Measurements from ENCODE around the gene LIG3.
"Not testable (repeated sequence)": the region's sequence is repeated elsewhere in the genome, so short reads cannot be mapped to it uniquely, and the experiment has no call there.

Gene LIG3

DNA sequence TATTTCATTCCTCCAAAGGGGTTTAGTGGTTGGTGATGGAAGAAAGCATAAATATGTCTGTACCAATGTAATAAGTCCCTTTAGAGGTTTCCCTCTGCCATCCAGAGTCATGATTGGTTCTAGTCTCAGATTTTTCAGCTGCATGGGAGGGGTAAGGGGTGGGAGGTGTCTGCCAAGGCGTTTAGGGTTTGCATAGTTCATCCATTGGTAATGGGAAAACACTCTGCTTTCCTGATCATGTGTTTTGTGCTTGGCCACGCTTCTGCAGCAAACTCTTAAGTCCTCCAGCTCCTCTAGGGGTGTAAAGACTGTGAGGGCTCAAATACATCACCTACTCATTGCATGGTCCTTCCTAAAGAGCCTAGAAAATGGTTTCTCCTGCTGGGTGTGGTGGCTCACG is 29.8 kb downstream of the LIG3 start:
- Mint-ChIP-seq H3K36me3 (ENCODE audit: low read depth) (peaks cover 93% of the 10 kb centered on the region), H3K4me1 (ENCODE audit: low read depth) (no peaks in the 10 kb centered on the region), H3K9me3 (no peaks in the 10 kb centered on the region), H3K4me3 (no peak overlapping the region), H3K27ac (no peak overlapping the region), H3K27me3 (no peaks in the 10 kb centered on the region)
- intact Hi-C loops (cut with micrococcal nuclease), result no loop called here

DNA sequence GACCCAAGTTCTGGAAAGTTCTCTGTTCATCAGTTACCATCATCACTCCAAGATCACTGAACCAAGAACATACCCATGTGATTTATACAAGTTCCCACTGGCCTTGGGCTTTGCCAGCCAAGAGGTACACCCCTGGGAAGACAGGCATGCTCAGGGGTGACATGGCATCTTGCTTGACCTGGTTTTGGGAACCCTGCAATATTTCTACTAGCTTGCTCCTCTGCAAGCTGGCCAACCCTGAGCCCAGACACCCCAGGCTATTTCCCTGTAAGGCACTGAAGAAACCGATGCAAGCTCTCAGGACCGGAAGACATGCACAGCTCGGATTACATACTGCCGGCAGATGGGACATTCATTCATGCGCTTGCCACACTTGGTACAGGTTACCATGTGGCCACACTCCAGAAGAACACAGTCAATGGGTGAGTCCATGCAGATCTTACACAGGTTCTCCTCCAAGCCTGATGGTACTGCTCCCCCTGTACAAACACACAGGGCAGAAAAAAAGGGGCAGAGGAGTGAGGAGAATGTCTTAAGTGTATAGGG is 31.4 kb downstream of the LIG3 start:
- Mint-ChIP-seq H3K27ac (no peak overlapping the region), H3K4me3 (no peak overlapping the region), H3K9me3 (no peaks in the 10 kb centered on the region), H3K4me1 (ENCODE audit: low read depth) (no peaks in the 10 kb centered on the region), H3K27me3 (no peaks in the 10 kb centered on the region), H3K36me3 (ENCODE audit: low read depth) (peaks cover 99% of the 10 kb centered on the region)
- intact Hi-C loops (cut with micrococcal nuclease), result no loop called here

DNA sequence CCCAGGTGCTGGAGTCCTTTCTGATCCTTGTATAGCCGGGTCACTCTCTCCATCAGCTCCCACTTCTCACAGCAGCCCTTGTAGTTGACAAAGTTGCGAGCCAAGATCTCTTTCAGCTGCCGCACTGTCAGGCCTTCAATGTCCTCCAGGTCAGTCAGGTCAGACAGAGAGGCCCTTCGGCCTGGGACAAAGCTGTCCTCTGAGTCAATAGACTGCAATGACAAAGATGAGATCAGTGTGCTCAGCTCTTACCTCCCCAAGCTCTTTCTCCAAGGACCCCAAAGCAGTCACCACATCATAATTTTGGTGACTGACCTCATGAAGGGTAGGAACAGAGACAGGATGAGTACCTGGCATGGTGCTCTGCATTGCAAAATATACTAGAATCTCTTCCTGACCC is 36.1 kb downstream of the LIG3 start:
- intact Hi-C loops (cut with micrococcal nuclease), result no loop called here
- Mint-ChIP-seq H3K4me3 (no peak overlapping the region), H3K9me3 (no peaks in the 10 kb centered on the region), H3K27ac (no peak overlapping the region), H3K27me3 (no peaks in the 10 kb centered on the region), H3K36me3 (ENCODE audit: low read depth) (peaks cover 99% of the 10 kb centered on the region), H3K4me1 (ENCODE audit: low read depth) (no peaks in the 10 kb centered on the region)

DNA sequence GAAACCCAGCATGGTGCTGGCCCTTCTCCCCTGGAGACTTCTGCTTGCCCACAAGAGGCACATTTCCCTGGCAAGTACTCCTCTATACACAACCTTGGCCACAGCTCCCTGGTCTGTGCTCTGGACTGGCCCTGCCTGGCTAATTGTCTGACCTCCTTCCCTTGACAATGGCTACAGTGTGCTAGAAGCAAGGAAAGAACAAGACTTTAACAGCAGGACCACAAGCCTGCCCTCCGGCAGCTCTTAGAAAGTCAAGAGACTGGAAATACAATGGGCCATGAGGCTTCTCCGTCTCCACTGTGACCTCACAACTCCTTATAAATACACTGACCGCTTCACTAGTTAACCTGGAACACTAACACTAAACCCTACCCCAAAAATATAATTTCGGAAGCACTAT is 36.7 kb downstream of the LIG3 start:
- peaks cover 99% of the 10 kb centered on the region for H3K36me3 Mint-ChIP-seq (ENCODE audit: low read depth)

DNA sequence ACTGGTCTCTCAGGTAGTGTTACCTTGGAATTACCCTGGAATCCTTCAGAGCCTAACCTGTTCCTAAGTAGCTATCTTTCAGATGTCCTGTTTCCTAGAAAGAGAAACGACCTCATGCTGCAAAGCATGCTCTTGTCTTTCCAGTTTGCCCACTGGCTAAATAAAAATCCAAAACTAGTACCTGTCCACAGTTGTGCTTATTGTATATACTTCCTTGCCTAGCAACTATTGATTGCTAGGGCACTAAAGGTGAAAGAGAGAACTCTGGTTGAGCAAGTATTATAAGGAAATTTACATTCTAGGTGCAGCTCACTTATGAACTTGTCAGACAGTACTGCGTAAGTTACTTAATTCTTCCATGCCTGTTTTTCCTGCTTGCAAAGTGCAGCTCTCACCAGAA is 38.5 kb downstream of the LIG3 start:
- no peak overlapping the region for H3K4me3 Mint-ChIP-seq
- H3K27ac Mint-ChIP-seq, result no peak overlapping the region

More for the DNA sequence above, 36.7 kb downstream of the LIG3 start:
- no peaks in the 10 kb centered on the region for H3K27me3 Mint-ChIP-seq
- no peak overlapping the region for H3K27ac Mint-ChIP-seq
- H3K4me3 Mint-ChIP-seq, result no peak overlapping the region
- intact Hi-C loops (cut with micrococcal nuclease), result no loop called here
- H3K9me3 Mint-ChIP-seq, result no peaks in the 10 kb centered on the region
- H3K4me1 Mint-ChIP-seq (ENCODE audit: low read depth), result no peaks in the 10 kb centered on the region

DNA sequence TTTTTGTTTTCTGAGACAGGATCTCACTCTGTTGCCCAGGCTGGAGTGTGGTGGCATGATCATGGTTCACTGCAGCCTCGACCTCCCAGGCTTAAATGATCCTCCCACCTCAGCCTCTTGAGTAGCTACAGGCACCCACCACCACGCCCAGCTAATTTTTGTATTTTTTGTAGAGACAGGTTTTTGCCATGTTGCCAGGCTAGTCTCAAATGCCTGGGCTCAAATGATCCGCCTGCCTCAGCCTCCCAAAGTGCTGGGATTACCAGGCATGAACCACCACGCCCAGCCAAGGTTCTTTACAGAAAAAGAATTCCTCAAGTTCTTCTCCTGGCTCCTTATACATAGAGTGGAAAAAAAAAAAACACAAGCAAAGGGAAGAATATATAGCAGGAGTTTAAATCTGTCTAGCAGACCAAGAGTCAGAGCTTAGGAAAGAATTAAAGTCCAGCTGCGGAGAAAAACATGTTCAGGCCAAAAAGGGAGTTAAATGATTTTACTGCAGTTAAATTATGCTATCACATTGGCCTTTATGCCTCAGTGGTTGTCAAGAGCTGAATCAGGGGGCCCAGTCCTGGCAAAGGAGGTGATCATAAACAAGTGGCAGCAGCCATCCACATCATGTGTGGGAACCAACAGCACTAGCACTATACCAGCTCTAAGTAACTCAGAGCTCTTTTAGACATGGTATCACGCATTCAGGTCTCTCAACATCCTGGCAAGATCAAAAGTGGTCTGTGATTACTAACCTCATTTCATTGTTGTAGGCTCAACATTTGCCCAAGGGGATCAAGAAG is 39.3 kb downstream of the LIG3 start:
- Mint-ChIP-seq H3K27me3 (no peaks in the 10 kb centered on the region), H3K27ac (no peak overlapping the region), H3K9me3 (no peaks in the 10 kb centered on the region), H3K4me1 (ENCODE audit: low read depth) (peaks cover 18% of the 10 kb centered on the region), H3K36me3 (ENCODE audit: low read depth) (peaks cover 95% of the 10 kb centered on the region), H3K4me3 (no peak overlapping the region)
- intact Hi-C loops (cut with micrococcal nuclease), result no loop called here

More for the DNA sequence above, 38.5 kb downstream of the LIG3 start:
- intact Hi-C loops (cut with micrococcal nuclease), result no loop called here
- no peaks in the 10 kb centered on the region for H3K9me3 Mint-ChIP-seq
- H3K27me3 Mint-ChIP-seq, result no peaks in the 10 kb centered on the region
- peaks cover 16% of the 10 kb centered on the region for H3K4me1 Mint-ChIP-seq (ENCODE audit: low read depth)
- peaks cover 95% of the 10 kb centered on the region for H3K36me3 Mint-ChIP-seq (ENCODE audit: low read depth)

DNA sequence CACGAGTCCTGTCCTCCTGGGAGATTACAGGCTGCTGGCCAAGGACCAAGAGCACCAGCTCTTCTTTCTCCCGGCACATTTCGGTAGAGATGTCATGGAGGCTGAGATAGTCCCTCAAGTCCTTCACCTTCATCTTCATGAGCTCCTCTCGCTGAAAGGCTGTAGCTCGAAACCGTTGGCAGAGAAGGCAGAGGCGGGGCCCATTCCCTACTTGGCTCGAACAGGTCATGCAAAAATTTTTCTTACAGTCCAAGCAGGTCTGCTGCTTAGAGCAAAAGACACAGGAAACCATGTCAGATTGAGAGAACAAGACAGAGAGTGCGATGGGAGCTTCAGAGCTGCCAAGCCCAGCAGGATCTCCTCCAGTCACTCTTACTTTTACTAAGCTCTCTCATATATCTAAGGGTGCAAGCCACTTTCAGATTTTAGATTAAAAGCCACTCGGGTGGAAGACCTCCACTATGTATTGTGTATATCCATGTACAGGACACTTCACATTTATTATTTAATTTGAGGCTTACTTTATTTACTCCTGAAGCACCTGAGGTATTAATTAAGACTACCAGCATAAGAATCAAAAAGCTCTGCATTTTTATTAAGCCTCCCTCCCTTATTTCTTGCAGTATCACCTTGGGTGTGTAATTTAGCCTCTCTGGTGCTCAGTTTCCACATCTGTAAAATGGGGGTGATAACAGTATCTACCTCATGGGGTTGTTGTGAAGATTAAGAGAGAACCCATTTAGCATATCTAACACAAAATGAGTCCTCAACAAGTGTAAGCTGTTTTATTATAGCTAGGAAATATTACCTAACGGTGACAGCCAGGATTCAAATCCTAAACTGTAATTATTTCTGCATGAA is 41.4 kb downstream of the LIG3 start:
- Mint-ChIP-seq H3K4me3 (no peak overlapping the region), H3K27ac (peak overlapping the region; percentile 50), H3K4me1 (ENCODE audit: low read depth) (peaks cover 18% of the 10 kb centered on the region), H3K9me3 (no peaks in the 10 kb centered on the region), H3K36me3 (ENCODE audit: low read depth) (peaks cover 95% of the 10 kb centered on the region), H3K27me3 (no peaks in the 10 kb centered on the region)
- intact Hi-C loops (cut with micrococcal nuclease), result no loop called here

DNA sequence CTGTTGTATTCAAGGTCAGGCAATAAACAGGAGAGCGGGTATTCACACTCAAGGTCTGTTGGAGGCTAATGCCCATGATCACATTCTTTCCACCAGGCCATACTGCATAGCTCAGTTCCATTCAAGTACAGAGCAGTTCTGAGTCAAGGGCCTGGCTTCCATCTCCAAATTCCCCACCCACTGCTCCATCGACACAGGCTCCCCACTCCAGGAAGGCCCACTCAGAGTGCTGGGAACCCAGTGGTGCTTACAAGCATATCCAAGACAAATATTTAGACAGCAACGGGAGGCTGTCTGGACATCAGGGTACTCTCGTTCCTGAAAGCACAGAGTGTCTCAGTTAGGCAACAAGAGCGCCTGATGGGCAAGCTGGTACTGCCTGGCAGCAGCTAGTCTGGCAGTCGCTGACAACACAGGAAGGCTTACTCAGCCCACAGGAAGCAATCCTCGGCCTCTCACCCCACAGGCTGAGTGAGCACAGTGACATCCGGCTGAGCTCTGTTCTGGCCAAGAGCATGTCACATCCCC is 42.3 kb downstream of the LIG3 start:
- Mint-ChIP-seq H3K4me1 (ENCODE audit: low read depth) (peaks cover 18% of the 10 kb centered on the region), H3K36me3 (ENCODE audit: low read depth) (peaks cover 92% of the 10 kb centered on the region), H3K27ac (peak overlapping the region; percentile 50), H3K4me3 (no peak overlapping the region), H3K9me3 (no peaks in the 10 kb centered on the region), H3K27me3 (no peaks in the 10 kb centered on the region)
- intact Hi-C loops (cut with micrococcal nuclease), result no loop called here

DNA sequence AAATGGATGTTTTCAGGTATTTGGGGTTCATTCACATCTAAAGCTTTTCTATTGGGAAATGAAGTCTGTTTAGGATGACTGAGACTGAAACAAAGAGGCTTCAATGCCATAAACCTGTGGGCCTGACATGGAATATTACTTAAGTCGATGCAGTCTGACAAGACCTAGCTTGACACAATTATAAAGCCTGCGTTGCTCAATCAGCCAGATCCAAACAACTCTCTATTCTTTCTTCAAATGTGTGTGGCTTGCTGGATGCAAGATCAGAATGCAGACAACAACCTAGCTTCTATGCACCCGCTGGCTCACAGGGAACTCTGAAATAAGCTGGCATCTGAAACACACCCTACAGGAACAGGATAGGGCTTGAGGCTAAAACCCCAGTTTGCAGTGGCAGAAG is 43.2 kb downstream of the LIG3 start:
- no peaks in the 10 kb centered on the region for H3K9me3 Mint-ChIP-seq
- H3K27me3 Mint-ChIP-seq, result no peaks in the 10 kb centered on the region
- no peak overlapping the region for H3K4me3 Mint-ChIP-seq
- H3K4me1 Mint-ChIP-seq (ENCODE audit: low read depth), result peaks cover 18% of the 10 kb centered on the region
- peaks cover 82% of the 10 kb centered on the region for H3K36me3 Mint-ChIP-seq (ENCODE audit: low read depth)
- no peak overlapping the region for H3K27ac Mint-ChIP-seq
- intact Hi-C loops (cut with micrococcal nuclease), result no loop called here

DNA sequence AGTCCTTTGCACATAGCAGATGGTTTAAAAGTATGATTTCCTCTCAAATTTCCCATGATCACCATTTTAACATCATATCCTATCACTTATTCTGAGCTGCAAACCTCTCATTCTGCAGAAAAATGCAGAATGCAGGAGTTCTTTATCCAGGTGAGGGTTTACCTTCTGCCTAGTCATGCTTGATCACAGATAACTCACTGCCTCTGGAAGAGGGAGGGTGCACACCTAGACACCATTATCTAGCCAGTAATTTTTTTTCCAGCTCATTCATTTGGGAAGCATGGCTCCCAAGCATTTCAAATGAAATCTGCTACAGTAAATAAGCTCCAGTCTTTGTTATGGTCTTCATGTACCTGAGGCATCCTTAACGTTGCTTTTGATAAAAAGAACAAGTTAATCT is 45.2 kb downstream of the LIG3 start:
- no peaks in the 10 kb centered on the region for H3K9me3 Mint-ChIP-seq
- peaks cover 62% of the 10 kb centered on the region for H3K36me3 Mint-ChIP-seq (ENCODE audit: low read depth)
- intact Hi-C loops (cut with micrococcal nuclease), result no loop called here
- H3K27ac Mint-ChIP-seq, result no peak overlapping the region
- no peaks in the 10 kb centered on the region for H3K27me3 Mint-ChIP-seq
- peaks cover 25% of the 10 kb centered on the region for H3K4me1 Mint-ChIP-seq (ENCODE audit: low read depth)
- no peak overlapping the region for H3K4me3 Mint-ChIP-seq

DNA sequence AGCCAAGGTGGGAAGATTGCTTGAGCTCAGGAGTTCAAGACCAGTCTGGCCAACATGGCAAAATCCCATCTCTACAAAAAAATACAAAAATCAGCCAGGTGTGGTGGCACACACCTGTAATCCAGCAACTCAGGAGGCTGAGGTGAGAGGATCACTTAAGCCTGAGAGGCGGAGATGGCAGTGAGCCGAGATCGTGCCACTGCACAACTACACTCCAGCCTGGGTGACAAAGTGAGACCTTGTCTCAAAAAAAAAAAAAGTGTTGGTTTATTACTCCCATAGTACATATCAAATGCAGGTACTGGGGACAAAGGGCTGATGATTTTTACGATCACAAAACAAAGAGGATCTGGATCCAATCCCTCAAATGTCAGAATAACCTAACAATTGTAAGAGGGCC is 47.8 kb downstream of the LIG3 start:
- H3K9me3 Mint-ChIP-seq; H3K27ac Mint-ChIP-seq; intact Hi-C loops (cut with micrococcal nuclease); H3K27me3 Mint-ChIP-seq; H3K4me3 Mint-ChIP-seq: not testable (repeated sequence)
- Mint-ChIP-seq H3K36me3 (ENCODE audit: low read depth) (peaks cover 56% of the 10 kb centered on the region), H3K4me1 (ENCODE audit: low read depth) (peaks cover 29% of the 10 kb centered on the region)

DNA sequence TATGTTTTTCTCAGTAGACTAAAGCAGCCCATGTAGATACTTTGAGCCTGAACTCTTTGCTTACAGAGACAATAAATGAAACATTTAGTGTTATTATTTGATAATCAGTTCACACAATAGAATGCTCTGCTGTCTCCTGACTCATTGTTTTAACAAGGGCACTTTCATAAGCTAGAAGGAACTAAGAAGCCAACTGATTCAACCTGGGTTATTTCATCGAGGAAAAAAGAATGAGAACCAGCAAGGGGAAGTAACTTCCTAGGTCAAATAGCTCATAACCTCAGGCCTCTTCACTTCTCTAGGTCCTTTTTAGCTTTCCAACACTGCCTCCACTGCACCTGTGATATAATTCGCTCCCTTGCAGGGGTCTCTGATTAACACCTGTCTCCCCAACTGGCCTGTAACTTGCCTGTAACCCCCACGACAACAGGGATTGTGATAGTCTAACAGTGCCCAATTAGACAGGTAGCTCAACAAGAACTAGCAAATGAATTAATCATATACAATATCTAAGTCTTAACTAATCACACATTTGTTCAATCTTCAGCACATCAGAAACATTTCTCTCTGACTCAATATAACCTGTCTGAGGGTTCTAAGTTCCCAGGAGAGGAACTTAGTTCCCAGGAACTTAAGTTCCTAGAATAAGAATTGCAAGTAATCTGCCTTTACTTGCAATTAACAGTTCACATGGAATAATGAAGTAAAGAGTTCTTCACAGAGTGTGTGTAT is 48.4 kb downstream of the LIG3 start:
- Mint-ChIP-seq H3K4me3 (peak overlapping the region; percentile 32), H3K27me3 (no peaks in the 10 kb centered on the region), H3K4me1 (ENCODE audit: low read depth) (peaks cover 29% of the 10 kb centered on the region), H3K9me3 (no peaks in the 10 kb centered on the region), H3K36me3 (ENCODE audit: low read depth) (peaks cover 59% of the 10 kb centered on the region), H3K27ac (peak overlapping the region; percentile 79)
- intact Hi-C loops (cut with micrococcal nuclease), result no loop called here

DNA sequence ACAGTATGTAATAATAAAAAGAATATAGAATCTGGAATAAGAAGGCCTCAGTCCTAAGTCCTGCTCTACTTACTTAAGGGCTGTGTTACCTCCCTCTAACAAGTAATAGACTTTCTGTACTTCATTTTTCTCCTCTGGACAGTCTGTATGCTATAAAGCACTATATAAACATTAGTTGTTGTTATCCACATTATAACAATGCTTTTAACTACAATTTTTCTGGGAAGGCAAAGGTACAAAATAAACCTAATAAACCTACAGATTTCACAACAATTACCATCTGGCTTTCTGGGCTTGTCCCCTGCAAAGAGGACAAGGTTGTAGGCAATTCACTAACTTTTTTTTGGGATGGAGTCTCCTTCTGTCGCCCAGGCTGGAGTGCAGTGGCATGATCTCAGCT is 50.5 kb downstream of the LIG3 start:
- peaks cover 54% of the 10 kb centered on the region for H3K36me3 Mint-ChIP-seq (ENCODE audit: low read depth)
- no peak overlapping the region for H3K4me3 Mint-ChIP-seq
- no peaks in the 10 kb centered on the region for H3K9me3 Mint-ChIP-seq
- no peak overlapping the region for H3K27ac Mint-ChIP-seq
- H3K4me1 Mint-ChIP-seq (ENCODE audit: low read depth), result peaks cover 27% of the 10 kb centered on the region
- intact Hi-C loops (cut with micrococcal nuclease), result no loop called here
- no peaks in the 10 kb centered on the region for H3K27me3 Mint-ChIP-seq
